ENCODE measurements around the gene NLE1.

The NLE1 gene

GRCh38 chr17:35087731-35088355 lies 54.3 kb downstream of the NLE1 start:
- DNase-seq (ENCODE audit: low read depth in 2 of 2), result no peak

GRCh38 chr17:35086931-35087573 lies 55.1 kb downstream of the NLE1 start:
- DNase-seq (ENCODE audit: low read depth in 2 of 2), result no peak

GRCh38 chr17:35086164-35086563 lies 55.9 kb downstream of the NLE1 start:
- DNase-seq (ENCODE audit: low read depth in 2 of 2), result no peak

GRCh38 chr17:35084987-35085386 lies 57.1 kb downstream of the NLE1 start:
- no peak for DNase-seq (ENCODE audit: low read depth in 2 of 2)

GRCh38 chr17:35083071-35083470 lies 59.0 kb downstream of the NLE1 start:
- DNase-seq (ENCODE audit: low read depth in 2 of 2), result no peak

GRCh38 chr17:35082073-35082657 lies 59.9 kb downstream of the NLE1 start:
- DNase-seq (ENCODE audit: low read depth in 2 of 2), result no peak

GRCh38 chr17:35081638-35082037 lies 60.5 kb downstream of the NLE1 start:
- no peak for DNase-seq (ENCODE audit: low read depth in 2 of 2)

- no peak for DNase-seq (ENCODE audit: low read depth in 2 of 2)
Measured at GRCh38 chr17:35080536-35080935, 61.6 kb downstream of the NLE1 start.

- DNase-seq (ENCODE audit: low read depth in 2 of 2), result no peak
Measured at GRCh38 chr17:35079547-35080423, 62.3 kb downstream of the NLE1 start.
